Neural cell (in vitro differentiated cells): ENCODE data around the gene NFKBIL1. TPM values are rescaled to one million over a fixed set of nuclear protein-coding genes. Genes with fewer than 3 reads are reported as not detected.
"Not testable (repeated sequence)": the region's sequence is repeated elsewhere in the genome, so short reads cannot be mapped to it uniquely, and the experiment has no call there.

Experiments used
- H2AFZ ChIP-seq: fragments of 200-600, 300-800 bp; sonication (generic), shearing (Covaris generic); 2 replicates; pipeline ENCODE4 v1.6.0; 2014; ENCODE audit warnings: low read depth, mild to moderate bottlenecking, antibody characterized with exemption, low read length, moderate library complexity
- H3F3A ChIP-seq: fragments of 200-600 bp; shearing (Covaris generic); 2 replicates; pipeline ENCODE4 v1.6.1; 2016; ENCODE audit warnings: mild to moderate bottlenecking, moderate library complexity, mixed read lengths, antibody characterized with exemption, low read length; ENCODE audit not compliant: insufficient read depth, poor library complexity, severe bottlenecking
- H3K27ac ChIP-seq: fragments of 200-600, 300-800 bp; sonication (generic), shearing (Covaris generic); 2 replicates; pipeline ENCODE4 v1.5.1; 2014; ENCODE audit warnings: mild to moderate bottlenecking, low read length, moderate library complexity
- H3K27me3 ChIP-seq: fragments of 300-800, 200-600 bp; sonication (generic), shearing (Covaris generic); 2 replicates; pipeline ENCODE4 v1.6.0; 2014; ENCODE audit warnings: mild to moderate bottlenecking, low read depth, low read length, moderate library complexity; ENCODE audit not compliant: insufficient read depth
- H3K36me3 ChIP-seq: fragments of 300-800, 200-600 bp; sonication (generic), shearing (Covaris generic); 2 replicates; pipeline ENCODE4 v1.5.1; 2014; ENCODE audit warnings: mild to moderate bottlenecking, antibody characterized with exemption, low read length, moderate library complexity; ENCODE audit not compliant: insufficient read depth
- H3K4me2 ChIP-seq: fragments of 300-800, 200-600 bp; sonication (generic), shearing (Covaris generic); 2 replicates; pipeline ENCODE4 v1.6.0; 2014; ENCODE audit warnings: mild to moderate bottlenecking, low read length
- H3K4me3 ChIP-seq: fragments of 300-800, 200-600 bp; sonication (generic), shearing (Covaris generic); 2 replicates; pipeline ENCODE4 v1.5.1; 2014; ENCODE audit warnings: mild to moderate bottlenecking, low read length, moderate library complexity
- H3K79me2 ChIP-seq: fragments of 200-600 bp; shearing (Covaris generic); replicated peaks from 2 replicates; pipeline ENCODE4 v1.6.0; 2014; ENCODE audit warnings: mild to moderate bottlenecking, low read length, moderate library complexity; ENCODE audit not compliant: insufficient read depth
- H3K9ac ChIP-seq: fragments of 300-800, 200-600 bp; sonication (generic), shearing (Covaris generic); 2 replicates; pipeline ENCODE4 v1.6.1; 2016; ENCODE audit warnings: mild to moderate bottlenecking, low read length, mixed read lengths
- H3K9me2 ChIP-seq: fragments of 200-600 bp; shearing (Covaris generic); 2 replicates; pipeline ENCODE4 v1.6.1; 2016; ENCODE audit warnings: mild to moderate bottlenecking, low read length, mixed read lengths; ENCODE audit not compliant: insufficient read depth
- H3K9me3 ChIP-seq: fragments of 200-600, 300-800 bp; sonication (generic), shearing (Covaris generic); 2 replicates; pipeline ENCODE4 v1.6.1; 2016; ENCODE audit warnings: mild to moderate bottlenecking, mixed run types, low read length, moderate library complexity, mixed read lengths
- H4K20me1 ChIP-seq: fragments of 200-600 bp; shearing (Covaris generic); 2 replicates; pipeline ENCODE4 v1.6.1; 2016; ENCODE audit warnings: mild to moderate bottlenecking, mixed run types; ENCODE audit not compliant: insufficient read depth
- EP300 ChIP-seq: fragments of 450-650 bp; conservative IDR thresholded peaks from 2 replicates; pipeline ENCODE4 v1.6.1; 2014; ENCODE audit warnings: antibody characterized with exemption, mild to moderate bottlenecking, moderate library complexity; ENCODE audit not compliant: poor library complexity, severe bottlenecking
- EZH2 ChIP-seq: fragments of 200-600, 300-800 bp; shearing (Covaris generic), sonication (generic); IDR thresholded peaks from 2 replicates; pipeline ENCODE4 v1.6.1; 2014; ENCODE audit warnings: antibody characterized with exemption, low read length, borderline replicate concordance, mild to moderate bottlenecking; ENCODE audit not compliant: insufficient read depth, poor library complexity, severe bottlenecking
- MXI1 ChIP-seq: fragments of 450-650 bp; conservative IDR thresholded peaks from 2 replicates; pipeline ENCODE4 v1.6.1; 2014; ENCODE audit warnings: antibody characterized with exemption, mild to moderate bottlenecking; ENCODE audit not compliant: poor library complexity, severe bottlenecking
- POLR2AphosphoS5 ChIP-seq: IDR thresholded peaks from 2 replicates; pipeline ENCODE4 v1.6.1; 2012
- RAD21 ChIP-seq: fragments of 450-650 bp; conservative IDR thresholded peaks from 2 replicates; pipeline ENCODE4 v1.6.1; 2014; ENCODE audit warnings: antibody characterized with exemption, mild to moderate bottlenecking, moderate library complexity
- SMC3 ChIP-seq: fragments of 450-650 bp; conservative IDR thresholded peaks from 2 replicates; pipeline ENCODE4 v1.6.1; 2014; ENCODE audit warnings: antibody characterized with exemption, mild to moderate bottlenecking, moderate library complexity; ENCODE audit not compliant: poor library complexity
- TAF1 ChIP-seq: IDR thresholded peaks from 2 replicates; pipeline ENCODE4 v1.6.1; 2012; ENCODE audit warnings: low read depth
- polyA plus RNA-seq: library from polyadenylated mRNA; depleted of rRNA; stranded (reverse); fragments of >200 nt; gene quantifications from 2 replicates; pipeline ENCODE4 v1.2.3, GENCODE V29; 2014
- TF ChIP-seq, protein P1 (sequence below): IDR thresholded peaks from 2 replicates; pipeline ENCODE4 v1.6.1; 2012; ENCODE audit warnings: borderline replicate concordance
- TF ChIP-seq, protein P2 (sequence below): fragments of 450-650 bp; IDR thresholded peaks from 2 replicates; pipeline ENCODE4 v1.5.1; 2014; ENCODE audit warnings: antibody characterized with exemption, mild to moderate bottlenecking, moderate library complexity; ENCODE audit not compliant: poor library complexity, severe bottlenecking

The NFKBIL1 gene
- polyA plus RNA-seq, 1 donor from 2014 or later, result 88.7 TPM

DNA sequence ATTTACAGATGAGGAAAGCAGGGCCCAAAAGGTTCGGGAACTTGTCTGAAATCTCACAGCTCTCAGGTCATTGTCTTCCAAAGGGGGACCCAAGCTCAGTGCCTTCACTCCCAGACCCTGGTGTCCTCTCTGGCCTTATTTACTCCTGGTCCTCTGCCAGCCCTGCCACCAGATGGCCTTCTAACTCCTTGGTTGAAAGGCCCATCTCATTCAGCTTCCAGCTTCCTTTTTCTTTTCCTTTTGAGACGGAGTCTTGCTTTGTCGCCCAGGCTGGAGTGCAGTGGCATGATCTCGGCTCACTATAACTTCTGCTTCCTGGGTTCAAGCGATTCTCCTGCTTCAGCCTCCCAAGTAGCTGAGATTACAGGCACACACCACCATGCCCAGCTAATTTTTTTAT lies 4.0 kb downstream of the NFKBIL1 start:
- H3K36me3 ChIP-seq, H3K4me2 ChIP-seq, H3K9ac ChIP-seq, H2AFZ ChIP-seq, H3K4me3 ChIP-seq, H3K27ac ChIP-seq, H4K20me1 ChIP-seq, H3K9me3 ChIP-seq, H3K27me3 ChIP-seq, H3K9me2 ChIP-seq, H3F3A ChIP-seq: not testable (repeated sequence)
- H3K79me2 ChIP-seq, result peaks cover 26% of the 10 kb centered on the region
- TF ChIP-seq SMC3 (peak; percentile 19), RAD21 (peak; percentile 22)

DNA sequence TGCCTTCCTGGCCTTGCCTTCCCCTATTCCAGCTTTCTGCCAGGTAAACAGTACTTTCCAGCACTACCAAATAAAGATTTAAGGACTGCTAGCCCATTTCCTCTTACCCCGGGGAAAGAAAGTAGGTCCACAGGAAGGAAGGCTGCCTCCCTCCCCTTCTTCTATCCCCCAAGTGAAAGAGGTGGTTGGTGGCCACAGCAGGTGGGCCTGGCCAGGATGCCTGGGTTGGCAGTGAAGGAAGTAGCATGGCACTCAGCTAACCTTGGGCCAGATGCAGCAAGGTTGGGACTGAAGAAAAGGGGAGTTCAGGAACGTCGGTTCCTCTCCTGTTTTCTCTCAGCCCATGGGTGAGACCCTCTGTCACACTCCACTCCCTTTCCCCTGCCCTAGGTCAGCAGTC lies 8.9 kb downstream of the NFKBIL1 start:
- no peak overlapping the region for H3K9ac ChIP-seq
- H3K4me2 ChIP-seq, result no peak overlapping the region
- no peaks in the 10 kb centered on the region for H3K9me3 ChIP-seq
- peaks cover 11% of the 10 kb centered on the region for H3K79me2 ChIP-seq
- H3K27ac ChIP-seq, result no peak overlapping the region
- TF ChIP-seq TAF1 (no peak), EZH2 (no peak), POLR2AphosphoS5 (no peak), MXI1 (no peak), EP300 (no peak), SMC3 (no peak), RAD21 (no peak)
- TF ChIP-seq, protein P1, sequence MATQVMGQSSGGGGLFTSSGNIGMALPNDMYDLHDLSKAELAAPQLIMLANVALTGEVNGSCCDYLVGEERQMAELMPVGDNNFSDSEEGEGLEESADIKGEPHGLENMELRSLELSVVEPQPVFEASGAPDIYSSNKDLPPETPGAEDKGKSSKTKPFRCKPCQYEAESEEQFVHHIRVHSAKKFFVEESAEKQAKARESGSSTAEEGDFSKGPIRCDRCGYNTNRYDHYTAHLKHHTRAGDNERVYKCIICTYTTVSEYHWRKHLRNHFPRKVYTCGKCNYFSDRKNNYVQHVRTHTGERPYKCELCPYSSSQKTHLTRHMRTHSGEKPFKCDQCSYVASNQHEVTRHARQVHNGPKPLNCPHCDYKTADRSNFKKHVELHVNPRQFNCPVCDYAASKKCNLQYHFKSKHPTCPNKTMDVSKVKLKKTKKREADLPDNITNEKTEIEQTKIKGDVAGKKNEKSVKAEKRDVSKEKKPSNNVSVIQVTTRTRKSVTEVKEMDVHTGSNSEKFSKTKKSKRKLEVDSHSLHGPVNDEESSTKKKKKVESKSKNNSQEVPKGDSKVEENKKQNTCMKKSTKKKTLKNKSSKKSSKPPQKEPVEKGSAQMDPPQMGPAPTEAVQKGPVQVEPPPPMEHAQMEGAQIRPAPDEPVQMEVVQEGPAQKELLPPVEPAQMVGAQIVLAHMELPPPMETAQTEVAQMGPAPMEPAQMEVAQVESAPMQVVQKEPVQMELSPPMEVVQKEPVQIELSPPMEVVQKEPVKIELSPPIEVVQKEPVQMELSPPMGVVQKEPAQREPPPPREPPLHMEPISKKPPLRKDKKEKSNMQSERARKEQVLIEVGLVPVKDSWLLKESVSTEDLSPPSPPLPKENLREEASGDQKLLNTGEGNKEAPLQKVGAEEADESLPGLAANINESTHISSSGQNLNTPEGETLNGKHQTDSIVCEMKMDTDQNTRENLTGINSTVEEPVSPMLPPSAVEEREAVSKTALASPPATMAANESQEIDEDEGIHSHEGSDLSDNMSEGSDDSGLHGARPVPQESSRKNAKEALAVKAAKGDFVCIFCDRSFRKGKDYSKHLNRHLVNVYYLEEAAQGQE, result no peak
- TF ChIP-seq, protein P2, sequence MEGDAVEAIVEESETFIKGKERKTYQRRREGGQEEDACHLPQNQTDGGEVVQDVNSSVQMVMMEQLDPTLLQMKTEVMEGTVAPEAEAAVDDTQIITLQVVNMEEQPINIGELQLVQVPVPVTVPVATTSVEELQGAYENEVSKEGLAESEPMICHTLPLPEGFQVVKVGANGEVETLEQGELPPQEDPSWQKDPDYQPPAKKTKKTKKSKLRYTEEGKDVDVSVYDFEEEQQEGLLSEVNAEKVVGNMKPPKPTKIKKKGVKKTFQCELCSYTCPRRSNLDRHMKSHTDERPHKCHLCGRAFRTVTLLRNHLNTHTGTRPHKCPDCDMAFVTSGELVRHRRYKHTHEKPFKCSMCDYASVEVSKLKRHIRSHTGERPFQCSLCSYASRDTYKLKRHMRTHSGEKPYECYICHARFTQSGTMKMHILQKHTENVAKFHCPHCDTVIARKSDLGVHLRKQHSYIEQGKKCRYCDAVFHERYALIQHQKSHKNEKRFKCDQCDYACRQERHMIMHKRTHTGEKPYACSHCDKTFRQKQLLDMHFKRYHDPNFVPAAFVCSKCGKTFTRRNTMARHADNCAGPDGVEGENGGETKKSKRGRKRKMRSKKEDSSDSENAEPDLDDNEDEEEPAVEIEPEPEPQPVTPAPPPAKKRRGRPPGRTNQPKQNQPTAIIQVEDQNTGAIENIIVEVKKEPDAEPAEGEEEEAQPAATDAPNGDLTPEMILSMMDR, result no peak
- H3K36me3 ChIP-seq, result no peaks in the 10 kb centered on the region
- H2AFZ ChIP-seq, result no peak overlapping the region
- no peak overlapping the region for H3K4me3 ChIP-seq
- H4K20me1 ChIP-seq, result no peaks in the 10 kb centered on the region
- no peaks in the 10 kb centered on the region for H3F3A ChIP-seq
- no peaks in the 10 kb centered on the region for H3K9me2 ChIP-seq
- H3K27me3 ChIP-seq, result no peaks in the 10 kb centered on the region
